Neuron (in vitro differentiated cells): ENCODE results near the gene ADPRS.

Experiments used
- H2AFZ ChIP-seq: one replicate; pipeline ENCODE4 v1.6.1; 2013; ENCODE audit warnings: low read depth, mild to moderate bottlenecking, inconsistent platforms, low read length, moderate library complexity
- H3K27me3 ChIP-seq: one replicate; pipeline ENCODE4 v1.6.1; 2013; ENCODE audit warnings: low read length; ENCODE audit not compliant: insufficient read depth
- H3K36me3 ChIP-seq: one replicate; pipeline ENCODE4 v1.6.1; 2013; ENCODE audit warnings: low read length; ENCODE audit not compliant: insufficient read depth
- H3K4me1 ChIP-seq: one replicate; pipeline ENCODE4 v1.6.1; 2013; ENCODE audit warnings: low read length; ENCODE audit not compliant: insufficient read depth
- H3K4me3 ChIP-seq: 2 replicates; pipeline ENCODE4 v1.5.1; 2013; ENCODE audit warnings: mild to moderate bottlenecking, low read length, moderate library complexity
- H3K9me3 ChIP-seq: one replicate; pipeline ENCODE4 v1.6.1; 2013; ENCODE audit warnings: low read length

The ADPRS gene

GRCh38 chr1:36134505-36135329 is 46.0 kb downstream of the ADPRS start:
- no peak overlapping the region for H3K4me3 ChIP-seq
- peaks cover 18% of the 10 kb centered on the region for H3K36me3 ChIP-seq
- H2AFZ ChIP-seq: no peak overlapping the region
- peaks cover 4% of the 10 kb centered on the region for H3K27me3 ChIP-seq
- H3K9me3 ChIP-seq: no peaks in the 10 kb centered on the region
- H3K4me1 ChIP-seq: peaks cover 5% of the 10 kb centered on the region

- no peak overlapping the region for H3K4me3 ChIP-seq
- peaks cover 5% of the 10 kb centered on the region for H3K4me1 ChIP-seq
- H3K9me3 ChIP-seq: no peaks in the 10 kb centered on the region
- no peak overlapping the region for H2AFZ ChIP-seq
- peaks cover 18% of the 10 kb centered on the region for H3K36me3 ChIP-seq
- H3K27me3 ChIP-seq: peaks cover 3% of the 10 kb centered on the region
Observed at GRCh38 chr1:36135330-36135667, 46.6 kb downstream of the ADPRS start.

- Histone ChIP-seq H3K9me3 (no peaks in the 10 kb centered on the region), H3K4me1 (peaks cover 5% of the 10 kb centered on the region), H3K36me3 (peaks cover 18% of the 10 kb centered on the region), H2AFZ (no peak overlapping the region), H3K27me3 (no peaks in the 10 kb centered on the region), H3K4me3 (no peak overlapping the region)
Observed at GRCh38 chr1:36135796-36136195, 47.1 kb downstream of the ADPRS start.

DNA sequence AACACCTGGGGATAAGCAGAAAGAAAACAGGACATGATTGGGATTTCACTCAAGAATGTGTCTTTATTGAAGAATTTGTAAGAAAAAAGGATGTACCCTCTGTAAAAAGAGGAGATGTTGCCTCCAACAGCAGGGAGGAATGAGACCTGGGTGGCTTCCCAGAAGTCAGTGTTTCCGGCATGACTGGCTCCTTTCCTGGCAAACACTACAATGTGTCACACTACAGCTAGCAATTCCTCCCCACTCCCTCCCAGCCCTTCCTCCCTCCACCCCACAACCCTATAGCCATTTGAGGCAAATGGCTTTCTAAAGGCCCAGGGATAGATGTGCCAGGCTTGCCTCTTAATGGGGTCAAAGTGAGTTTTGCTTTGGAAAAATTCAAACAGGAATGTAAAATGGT is 47.8 kb downstream of the ADPRS start:
- Histone ChIP-seq H3K27me3 (no peaks in the 10 kb centered on the region), H2AFZ (no peak overlapping the region), H3K36me3 (peaks cover 18% of the 10 kb centered on the region), H3K9me3 (no peaks in the 10 kb centered on the region), H3K4me3 (no peak overlapping the region), H3K4me1 (peaks cover 5% of the 10 kb centered on the region)

DNA sequence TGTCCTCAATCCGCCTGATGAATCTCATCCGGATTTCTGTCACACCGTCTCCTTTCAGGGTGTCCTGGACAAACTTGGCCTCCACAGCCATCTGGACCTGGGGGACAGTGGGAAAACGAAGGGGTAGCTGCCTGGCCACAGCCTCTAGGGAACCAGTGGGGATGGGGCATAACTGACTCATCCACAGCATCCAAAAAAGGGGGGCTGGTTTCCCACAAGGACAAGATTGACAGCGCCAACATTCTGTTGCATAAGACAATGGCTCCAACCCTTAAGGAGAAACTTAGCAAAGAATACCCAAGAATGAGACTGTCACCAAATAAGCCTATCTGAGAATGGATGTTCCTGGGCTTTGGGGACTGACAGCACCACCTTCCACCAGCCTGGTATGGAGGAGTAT is 48.5 kb downstream of the ADPRS start:
- Histone ChIP-seq H3K9me3 (no peaks in the 10 kb centered on the region), H3K36me3 (peaks cover 18% of the 10 kb centered on the region), H2AFZ (no peak overlapping the region), H3K4me3 (no peak overlapping the region), H3K4me1 (peaks cover 5% of the 10 kb centered on the region), H3K27me3 (no peaks in the 10 kb centered on the region)

- Histone ChIP-seq H3K9me3 (no peaks in the 10 kb centered on the region), H3K4me3 (no peak overlapping the region), H3K36me3 (peaks cover 18% of the 10 kb centered on the region), H3K27me3 (no peaks in the 10 kb centered on the region), H2AFZ (no peak overlapping the region), H3K4me1 (peaks cover 5% of the 10 kb centered on the region)
Observed at GRCh38 chr1:36137776-36138175, 49.1 kb downstream of the ADPRS start.

GRCh38 chr1:36139521-36139920 is 50.8 kb downstream of the ADPRS start:
- Histone ChIP-seq H3K4me1 (no peaks in the 10 kb centered on the region), H3K4me3 (no peak overlapping the region), H3K27me3 (no peaks in the 10 kb centered on the region), H2AFZ (no peak overlapping the region), H3K9me3 (no peaks in the 10 kb centered on the region), H3K36me3 (peaks cover 18% of the 10 kb centered on the region)

- Histone ChIP-seq H3K27me3 (no peaks in the 10 kb centered on the region), H3K36me3 (peaks cover 9% of the 10 kb centered on the region), H3K4me1 (no peaks in the 10 kb centered on the region), H3K4me3 (no peak overlapping the region), H3K9me3 (no peaks in the 10 kb centered on the region), H2AFZ (no peak overlapping the region)
Observed at GRCh38 chr1:36142121-36142520, 53.4 kb downstream of the ADPRS start.

DNA sequence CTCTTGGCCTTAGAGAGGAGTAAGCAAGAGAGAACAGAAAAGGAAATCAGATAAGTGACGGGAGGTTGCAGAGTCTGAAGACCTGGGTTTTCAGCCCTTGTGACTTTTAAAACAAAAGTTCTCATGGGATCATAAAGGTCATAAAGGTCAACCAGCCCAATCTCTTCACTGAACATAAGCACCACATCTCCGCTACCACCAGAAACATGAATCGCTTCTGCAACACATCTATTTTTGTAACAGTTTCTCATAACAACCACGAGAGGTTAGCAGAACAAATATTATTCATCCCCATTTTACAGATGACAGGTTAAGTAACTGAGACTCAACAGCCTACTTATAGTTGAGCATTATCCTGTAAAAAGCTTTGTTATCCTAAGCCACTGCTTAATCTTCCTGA is 54.7 kb downstream of the ADPRS start:
- peaks cover 3% of the 10 kb centered on the region for H3K9me3 ChIP-seq

More for the DNA sequence above, 54.7 kb downstream of the ADPRS start:
- Histone ChIP-seq H2AFZ (no peak overlapping the region), H3K4me1 (peaks cover 1% of the 10 kb centered on the region), H3K27me3 (no peaks in the 10 kb centered on the region), H3K4me3 (no peak overlapping the region), H3K36me3 (peaks cover under 1% of the 10 kb centered on the region)
